Measurements from ENCODE around the gene EGR2.

Gene EGR2

GRCh38 chr10:62772186-62772974 lies 43.8 kb downstream of the EGR2 start:
- Histone ChIP-seq H3K27me3 (ENCODE audit: insufficient read depth, low read length) (no peaks in the 10 kb centered on the region), H2AFZ (ENCODE audit: low read depth, low read length) (peak overlapping the region; percentile 51), H3K9me3 (ENCODE audit: low read length) (no peaks in the 10 kb centered on the region), H3K4me1 (ENCODE audit: insufficient read depth, low read length) (peaks cover 31% of the 10 kb centered on the region), H3K4me3 (ENCODE audit: low read length) (no peak overlapping the region), H3K36me3 (ENCODE audit: insufficient read depth, low read length) (no peaks in the 10 kb centered on the region)

GRCh38 chr10:62769574-62770242 lies 46.5 kb downstream of the EGR2 start:
- Histone ChIP-seq H3K27me3 (ENCODE audit: insufficient read depth, low read length) (no peaks in the 10 kb centered on the region), H3K9me3 (ENCODE audit: low read length) (no peaks in the 10 kb centered on the region), H3K4me3 (ENCODE audit: low read length) (no peak overlapping the region), H3K36me3 (ENCODE audit: insufficient read depth, low read length) (no peaks in the 10 kb centered on the region), H3K4me1 (ENCODE audit: insufficient read depth, low read length) (peaks cover 31% of the 10 kb centered on the region), H2AFZ (ENCODE audit: low read depth, low read length) (no peak overlapping the region)

- H3K36me3 ChIP-seq (ENCODE audit: insufficient read depth, low read length), result no peaks in the 10 kb centered on the region
- H3K4me1 ChIP-seq (ENCODE audit: insufficient read depth, low read length), result peaks cover 18% of the 10 kb centered on the region
- no peak overlapping the region for H3K4me3 ChIP-seq (ENCODE audit: low read length)
- H2AFZ ChIP-seq (ENCODE audit: low read depth, low read length), result no peak overlapping the region
- H3K9me3 ChIP-seq (ENCODE audit: low read length), result no peaks in the 10 kb centered on the region
- no peaks in the 10 kb centered on the region for H3K27me3 ChIP-seq (ENCODE audit: insufficient read depth, low read length)
These were observed 49.8 kb downstream of the EGR2 start for GRCh38 chr10:62766386-62766785.

GRCh38 chr10:62765726-62766125 lies 50.4 kb downstream of the EGR2 start:
- no peaks in the 10 kb centered on the region for H3K36me3 ChIP-seq (ENCODE audit: insufficient read depth, low read length)

GRCh38 chr10:62764011-62764410 lies 52.2 kb downstream of the EGR2 start:
- Histone ChIP-seq H3K4me3 (ENCODE audit: low read length) (no peak overlapping the region), H3K4me1 (ENCODE audit: insufficient read depth, low read length) (peaks cover 18% of the 10 kb centered on the region), H3K9me3 (ENCODE audit: low read length) (no peaks in the 10 kb centered on the region), H3K27me3 (ENCODE audit: insufficient read depth, low read length) (no peaks in the 10 kb centered on the region), H2AFZ (ENCODE audit: low read depth, low read length) (no peak overlapping the region), H3K36me3 (ENCODE audit: insufficient read depth, low read length) (no peaks in the 10 kb centered on the region)

More at GRCh38 chr10:62765726-62766125, 50.4 kb downstream of the EGR2 start:
- H3K4me3 ChIP-seq (ENCODE audit: low read length), result no peak overlapping the region
- no peaks in the 10 kb centered on the region for H3K9me3 ChIP-seq (ENCODE audit: low read length)
- no peak overlapping the region for H2AFZ ChIP-seq (ENCODE audit: low read depth, low read length)
- no peaks in the 10 kb centered on the region for H3K27me3 ChIP-seq (ENCODE audit: insufficient read depth, low read length)
- peaks cover 19% of the 10 kb centered on the region for H3K4me1 ChIP-seq (ENCODE audit: insufficient read depth, low read length)

GRCh38 chr10:62763155-62763554 lies 53.0 kb downstream of the EGR2 start:
- Histone ChIP-seq H3K9me3 (ENCODE audit: low read length) (no peaks in the 10 kb centered on the region), H3K27me3 (ENCODE audit: insufficient read depth, low read length) (no peaks in the 10 kb centered on the region), H3K4me3 (ENCODE audit: low read length) (no peak overlapping the region), H3K4me1 (ENCODE audit: insufficient read depth, low read length) (peaks cover 18% of the 10 kb centered on the region), H2AFZ (ENCODE audit: low read depth, low read length) (no peak overlapping the region), H3K36me3 (ENCODE audit: insufficient read depth, low read length) (no peaks in the 10 kb centered on the region)
